MG63 (cell line): ENCODE results near the gene MRGPRD. TPM values are rescaled to one million over a fixed set of nuclear protein-coding genes. Genes with fewer than 3 reads are reported as not detected.

Source experiments
- DNase-seq: peaks from one replicate; pipeline ENCODE4 v3.0.0-alpha.2; 2020
- H3K27me3 ChIP-seq: fragments of 250-450 bp; sonication (Bioruptor Pico); 2 replicates; pipeline ENCODE4 v1.5.1; 2020; ENCODE audit warnings: mild to moderate bottlenecking, moderate library complexity
- H3K36me3 ChIP-seq: fragments of 250-450 bp; sonication (Bioruptor Pico); 2 replicates; pipeline ENCODE4 v1.5.1; 2020; ENCODE audit warnings: mild to moderate bottlenecking, moderate library complexity
- H3K4me3 ChIP-seq: fragments of 250-450 bp; sonication (Bioruptor Pico); 2 replicates; pipeline ENCODE4 v1.5.1; 2020; ENCODE audit warnings: mild to moderate bottlenecking, moderate library complexity
- H3K9me3 ChIP-seq: fragments of 250-450 bp; sonication (Bioruptor Pico); 2 replicates; pipeline ENCODE4 v1.5.1; 2020; ENCODE audit warnings: mild to moderate bottlenecking, moderate library complexity
- total RNA-seq: library from RNA; depleted of rRNA; stranded (reverse); fragments of >200 nt; shearing (Covaris generic); gene quantifications from 2 replicates; pipeline ENCODE4 v1.2.3, GENCODE V29; 2014; ENCODE audit warnings: low replicate concordance; rRNA removed

Gene MRGPRD, protein sequence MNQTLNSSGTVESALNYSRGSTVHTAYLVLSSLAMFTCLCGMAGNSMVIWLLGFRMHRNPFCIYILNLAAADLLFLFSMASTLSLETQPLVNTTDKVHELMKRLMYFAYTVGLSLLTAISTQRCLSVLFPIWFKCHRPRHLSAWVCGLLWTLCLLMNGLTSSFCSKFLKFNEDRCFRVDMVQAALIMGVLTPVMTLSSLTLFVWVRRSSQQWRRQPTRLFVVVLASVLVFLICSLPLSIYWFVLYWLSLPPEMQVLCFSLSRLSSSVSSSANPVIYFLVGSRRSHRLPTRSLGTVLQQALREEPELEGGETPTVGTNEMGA
- total RNA-seq, result not detected in 2 replicates

DNA sequence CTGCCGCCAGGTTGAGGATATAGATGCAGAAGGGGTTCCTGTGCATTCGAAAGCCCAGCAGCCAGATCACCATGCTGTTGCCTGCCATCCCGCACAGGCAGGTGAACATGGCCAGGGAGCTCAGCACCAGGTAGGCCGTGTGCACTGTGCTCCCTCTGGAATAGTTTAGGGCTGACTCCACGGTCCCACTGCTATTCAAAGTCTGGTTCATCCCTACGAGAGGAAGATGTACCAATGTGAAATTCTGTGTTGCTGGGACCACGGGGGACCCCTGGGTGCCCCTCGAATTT lies at the start of gene MRGPRD:
TSS of gene MRGPRD (minus strand) at position 211 of the 290 bp plus-strand sequence. CDS start at position 211, 0 bp downstream.
- Histone ChIP-seq H3K4me3 (no peak within 1 kb of the TSS), H3K27me3 (no peaks in the 10 kb centered on the region), H3K36me3 (no peaks in the 10 kb centered on the region), H3K9me3 (0 out of 2 replicates have a peak, but pooled peaks cover 2% of the 10 kb centered on the region)
- DNase-seq, result no peak

GRCh38 chr11:69030301-69030700 lies 49.5 kb upstream of the MRGPRD start:
- H3K27me3 ChIP-seq, result no peaks in the 10 kb centered on the region
- H3K4me3 ChIP-seq, result no peak overlapping the region
- no peaks in the 10 kb centered on the region for H3K36me3 ChIP-seq
- no peak for DNase-seq
- H3K9me3 ChIP-seq, result no peaks in the 10 kb centered on the region

GRCh38 chr11:69027704-69028372 lies 47.1 kb upstream of the MRGPRD start:
- no peaks in the 10 kb centered on the region for H3K27me3 ChIP-seq
- no peaks in the 10 kb centered on the region for H3K36me3 ChIP-seq
- no peaks in the 10 kb centered on the region for H3K9me3 ChIP-seq
- H3K4me3 ChIP-seq, result no peak overlapping the region
- no peak for DNase-seq

GRCh38 chr11:69024509-69024908 lies 43.7 kb upstream of the MRGPRD start:
- Histone ChIP-seq H3K9me3 (no peaks in the 10 kb centered on the region), H3K36me3 (no peaks in the 10 kb centered on the region), H3K4me3 (no peak overlapping the region), H3K27me3 (no peaks in the 10 kb centered on the region)
- no peak for DNase-seq

DNA sequence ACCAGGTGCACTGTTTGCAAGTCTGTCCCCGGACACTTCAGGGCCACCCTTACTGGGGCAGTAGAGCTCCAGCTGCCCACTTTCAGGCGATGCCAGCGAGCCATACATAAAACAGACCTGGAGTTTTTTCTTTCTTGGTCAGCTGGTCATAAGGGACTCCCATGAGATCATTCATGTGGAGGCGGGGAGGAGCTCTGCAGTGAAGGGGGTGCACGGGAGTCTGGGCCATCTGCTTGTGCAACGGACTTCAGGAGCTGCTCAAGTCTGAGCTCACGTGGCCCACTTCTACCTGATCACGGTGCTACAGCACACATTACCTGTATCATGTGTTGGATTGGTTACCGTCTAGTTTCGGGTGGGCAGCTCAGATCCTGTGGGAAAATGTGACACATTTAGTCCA lies 41.5 kb upstream of the MRGPRD start:
- DNase-seq, result no peak
- Histone ChIP-seq H3K36me3 (no peaks in the 10 kb centered on the region), H3K4me3 (no peak overlapping the region), H3K9me3 (no peaks in the 10 kb centered on the region), H3K27me3 (no peaks in the 10 kb centered on the region)

DNA sequence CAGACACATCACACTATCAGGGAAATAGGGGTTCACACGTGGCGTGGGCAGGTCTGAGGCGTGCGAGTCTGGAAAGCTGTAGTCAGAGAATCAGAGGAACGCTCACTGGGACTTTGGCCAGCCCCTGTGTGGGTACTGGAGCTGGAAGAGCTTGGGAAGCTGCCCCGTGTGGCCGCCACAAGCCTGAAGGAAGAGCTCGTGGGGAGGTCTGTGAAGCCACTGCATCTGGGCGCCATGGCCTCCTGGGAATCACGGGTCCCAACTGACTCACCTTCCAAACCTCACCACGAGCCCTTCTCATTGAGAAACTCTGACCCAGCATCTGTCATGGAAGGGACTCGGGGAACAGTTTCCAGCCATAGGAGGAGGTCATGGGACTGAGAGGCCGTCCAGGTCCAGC lies 38.1 kb upstream of the MRGPRD start:
- H3K9me3 ChIP-seq, result no peaks in the 10 kb centered on the region
- DNase-seq, result no peak
- H3K4me3 ChIP-seq, result no peak overlapping the region
- H3K36me3 ChIP-seq, result no peaks in the 10 kb centered on the region
- H3K27me3 ChIP-seq, result no peaks in the 10 kb centered on the region

DNA sequence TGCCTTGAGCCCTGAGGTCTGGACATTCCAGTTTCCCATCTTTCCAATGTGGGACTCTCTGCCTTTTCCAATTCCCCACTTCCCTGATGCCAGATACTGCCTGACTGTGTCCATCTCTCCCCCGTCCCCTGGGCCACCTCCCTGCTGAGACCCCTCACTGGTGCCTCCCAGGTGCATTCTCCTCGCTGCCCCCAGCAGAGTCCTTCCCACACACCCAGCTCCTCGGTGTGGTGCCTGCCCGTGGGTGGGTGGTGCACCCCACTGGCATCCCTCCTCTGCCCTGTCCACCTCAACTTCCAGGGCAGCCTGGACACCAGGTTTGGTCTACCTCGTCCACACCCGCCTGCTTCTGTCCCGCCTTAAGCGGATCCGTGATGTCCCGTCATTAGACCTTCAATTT lies 37.2 kb upstream of the MRGPRD start:
- no peaks in the 10 kb centered on the region for H3K9me3 ChIP-seq
- no peaks in the 10 kb centered on the region for H3K27me3 ChIP-seq
- no peak for DNase-seq
- no peak overlapping the region for H3K4me3 ChIP-seq
- no peaks in the 10 kb centered on the region for H3K36me3 ChIP-seq

- H3K27me3 ChIP-seq, result no peaks in the 10 kb centered on the region
- H3K9me3 ChIP-seq, result no peaks in the 10 kb centered on the region
- H3K36me3 ChIP-seq, result no peaks in the 10 kb centered on the region
- H3K4me3 ChIP-seq, result no peak overlapping the region
- no peak for DNase-seq
Observed at GRCh38 chr11:69014898-69015549, 34.2 kb upstream of the MRGPRD start.

GRCh38 chr11:69014084-69014851 lies 33.5 kb upstream of the MRGPRD start:
- Histone ChIP-seq H3K36me3 (no peaks in the 10 kb centered on the region), H3K27me3 (no peaks in the 10 kb centered on the region), H3K9me3 (no peaks in the 10 kb centered on the region), H3K4me3 (no peak overlapping the region)
- peak; percentile 47 for DNase-seq

DNA sequence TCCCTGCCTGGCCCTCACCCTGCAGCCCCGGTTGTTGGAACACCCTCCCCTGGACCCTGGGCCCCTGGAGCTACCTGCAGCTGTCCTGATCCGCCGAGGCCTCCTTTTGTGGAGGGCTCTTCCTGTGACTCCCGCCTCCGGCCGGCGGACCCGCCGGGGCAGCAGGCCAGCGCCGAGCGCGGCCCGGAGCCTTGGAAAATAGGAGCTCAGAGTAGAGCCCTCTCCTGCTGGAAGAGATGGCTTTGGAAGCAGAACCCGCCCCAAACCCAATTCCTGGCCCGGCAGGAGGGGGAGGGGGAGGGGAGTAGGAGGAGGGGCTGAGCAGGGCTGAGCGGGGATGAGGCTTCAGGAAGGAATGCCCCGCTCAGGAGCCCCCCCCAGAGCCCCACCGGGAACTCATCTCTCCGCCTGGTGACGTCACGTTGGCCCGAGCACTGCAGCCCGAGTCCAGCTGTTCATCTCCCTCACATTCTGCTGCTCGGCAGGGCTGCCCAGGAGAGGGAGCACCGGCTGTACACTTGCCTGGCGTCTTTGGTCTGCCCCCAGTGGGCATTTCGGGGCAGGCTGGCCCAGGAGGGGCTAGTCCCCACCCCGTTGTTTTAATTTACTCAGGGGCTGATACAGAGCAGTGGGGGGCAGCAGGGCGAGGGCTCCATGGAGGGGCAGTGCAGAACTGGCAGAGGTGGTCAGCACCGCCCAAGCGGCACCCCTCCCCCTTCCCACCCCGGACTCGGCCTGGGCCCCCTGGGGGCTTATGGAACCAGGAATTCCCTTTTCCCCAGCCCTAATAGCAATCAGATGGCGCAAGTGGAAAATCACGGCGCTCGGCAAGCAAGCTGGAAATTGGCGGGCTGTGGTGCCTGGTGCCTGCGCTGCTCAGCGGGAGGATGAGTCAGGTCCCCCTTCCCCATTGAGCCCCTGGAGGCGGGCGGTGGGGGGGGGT lies 32.5 kb upstream of the MRGPRD start, which contains the start of gene MRGPRF:
TSS of gene MRGPRF (minus strand) at position 238 of the 943 bp plus-strand sequence. CDS start 3,345 bp downstream, outside the sequence.
- no peaks in the 10 kb centered on the region for H3K36me3 ChIP-seq
- no peaks in the 10 kb centered on the region for H3K27me3 ChIP-seq
- DNase-seq, result peak; percentile 83
- H3K4me3 ChIP-seq, result peak within 1 kb of the TSS; percentile 31
- no peaks in the 10 kb centered on the region for H3K9me3 ChIP-seq

DNA sequence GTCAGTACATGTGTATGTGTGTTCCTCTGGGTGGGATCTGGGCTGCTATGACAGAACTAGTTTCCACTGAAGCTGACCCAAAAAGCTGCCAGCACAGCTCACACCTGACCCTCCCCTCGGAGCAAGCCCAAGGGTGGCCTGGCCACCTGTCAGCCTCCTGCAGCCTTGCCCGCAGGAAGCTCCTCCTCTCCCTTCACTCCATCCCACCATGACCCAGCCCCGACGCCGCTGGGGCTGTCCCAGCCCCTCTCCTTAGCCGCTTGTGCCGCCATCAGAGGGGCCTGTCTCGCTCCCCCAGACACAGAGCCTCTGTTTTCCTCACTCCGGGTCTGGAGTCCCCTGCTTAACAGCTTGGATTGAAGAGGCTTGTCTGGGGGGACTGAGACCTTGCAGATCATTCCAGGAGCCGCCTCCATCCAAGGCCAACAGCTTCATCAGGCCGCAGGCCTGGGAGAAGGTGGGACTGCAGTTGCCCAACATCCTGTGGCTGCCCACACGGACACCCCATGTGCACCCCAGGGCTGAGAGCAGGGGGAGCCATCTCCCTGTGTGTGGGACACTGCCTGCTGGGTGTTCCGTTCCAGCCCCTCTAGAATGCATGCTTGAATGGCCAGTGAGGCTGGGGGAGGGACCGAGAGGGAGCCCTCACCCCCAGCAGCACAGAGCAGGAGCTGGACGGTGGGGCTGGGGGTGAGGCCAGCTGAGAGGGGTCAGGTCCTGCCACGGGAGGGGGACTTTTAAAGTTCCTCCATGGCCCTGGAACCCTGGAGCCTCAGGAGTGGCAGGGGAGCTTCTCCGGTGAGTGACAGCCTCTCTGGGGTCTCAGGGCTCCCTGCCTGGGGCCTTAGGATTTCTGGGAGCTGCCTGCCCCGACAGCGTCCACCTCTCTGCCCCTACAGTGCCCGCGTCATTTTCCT lies 31.6 kb upstream of the MRGPRD start:
- Histone ChIP-seq H3K36me3 (no peaks in the 10 kb centered on the region), H3K27me3 (no peaks in the 10 kb centered on the region), H3K9me3 (no peaks in the 10 kb centered on the region), H3K4me3 (peak overlapping the region; percentile 31)
- DNase-seq, result no peak

GRCh38 chr11:69011624-69012091 lies 30.9 kb upstream of the MRGPRD start:
- Histone ChIP-seq H3K36me3 (no peaks in the 10 kb centered on the region), H3K9me3 (no peaks in the 10 kb centered on the region), H3K4me3 (no peak overlapping the region), H3K27me3 (no peaks in the 10 kb centered on the region)
- no peak for DNase-seq

DNA sequence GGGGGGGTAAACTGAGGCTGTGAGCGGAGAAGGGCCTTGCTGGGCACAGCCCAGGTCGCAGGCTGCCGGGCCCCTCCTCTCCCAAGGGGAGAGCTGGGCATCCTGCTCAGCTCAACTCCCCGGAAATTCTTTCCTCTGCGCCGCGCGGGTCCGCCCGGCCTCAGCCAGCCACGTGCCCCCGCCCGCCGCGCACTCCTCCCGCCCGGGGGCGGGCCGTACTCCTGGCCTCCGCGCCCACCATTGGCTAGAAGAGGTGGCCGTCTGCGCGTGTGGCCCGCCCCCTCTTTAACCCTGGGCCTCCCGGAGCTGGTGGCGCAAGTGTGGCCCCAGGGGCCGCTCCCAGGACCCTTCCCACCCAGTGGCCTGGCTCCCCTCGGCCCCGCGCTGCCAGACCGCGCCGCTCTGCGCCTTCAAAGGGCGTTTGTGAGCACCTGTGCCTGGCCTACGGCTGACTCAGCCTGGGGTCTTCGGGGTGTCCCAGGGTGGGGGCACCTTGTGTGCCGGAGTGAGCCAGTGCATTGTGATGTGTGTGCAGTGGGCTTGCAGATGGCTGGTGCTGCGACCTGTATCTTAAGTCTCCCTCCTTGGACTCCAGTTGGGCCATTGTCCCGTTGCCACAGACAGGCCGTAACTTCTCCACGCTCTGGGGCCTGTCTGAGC lies 30.3 kb upstream of the MRGPRD start:
- no peak for DNase-seq
- H3K27me3 ChIP-seq, result no peaks in the 10 kb centered on the region
- H3K9me3 ChIP-seq, result no peaks in the 10 kb centered on the region
- H3K36me3 ChIP-seq, result no peaks in the 10 kb centered on the region
- no peak overlapping the region for H3K4me3 ChIP-seq

GRCh38 chr11:69010361-69010891 lies 29.6 kb upstream of the MRGPRD start:
- Histone ChIP-seq H3K36me3 (no peaks in the 10 kb centered on the region), H3K9me3 (no peaks in the 10 kb centered on the region), H3K4me3 (no peak overlapping the region), H3K27me3 (no peaks in the 10 kb centered on the region)
- no peak for DNase-seq
